Femur (tissue), 1 donor: Measurements from ENCODE around the gene DNAJC21.
A peak's percentile ranks its signal among the peaks of the same experiment; 100 is the strongest.
"Not testable (repeated sequence)": the region's sequence is repeated elsewhere in the genome, so short reads cannot be mapped to it uniquely, and the experiment has no call there.

Experiments
- DNase-seq: peaks from one replicate; pipeline ENCODE4 v3.0.0-alpha.2; 2017

Gene DNAJC21

GRCh38 chr5:34929134-34929719, at the start of gene DNAJC21:
TSS of gene DNAJC21 (plus strand) at chr5:34929559. CDS start at chr5:34929820, 261 bp downstream.
- peak; percentile 99 for DNase-seq

- DNase-seq = no peak
Measured at GRCh38 chr5:34881246-34881645, 48.1 kb upstream of the DNAJC21 start.

GRCh38 chr5:34886392-34887119, 42.8 kb upstream of the DNAJC21 start:
- DNase-seq = no peak

- no peak for DNase-seq
Measured at GRCh38 chr5:34889394-34889793, 40.0 kb upstream of the DNAJC21 start.

GRCh38 chr5:34891981-34892380, 37.4 kb upstream of the DNAJC21 start:
- DNase-seq = peak; percentile 89

- DNase-seq = no peak
Measured at GRCh38 chr5:34892414-34892813, 36.9 kb upstream of the DNAJC21 start.

- no peak for DNase-seq
Measured at GRCh38 chr5:34894716-34895115, 34.6 kb upstream of the DNAJC21 start.

- DNase-seq = no peak
Measured at GRCh38 chr5:34895641-34896419, 33.5 kb upstream of the DNAJC21 start.

- no peak for DNase-seq
Measured at GRCh38 chr5:34897646-34898045, 31.7 kb upstream of the DNAJC21 start.

GRCh38 chr5:34898258-34898895, 31.0 kb upstream of the DNAJC21 start:
- DNase-seq = peak; percentile 82

GRCh38 chr5:34899066-34899465, 30.3 kb upstream of the DNAJC21 start:
- DNase-seq = no peak

- no peak for DNase-seq
Measured at GRCh38 chr5:34900652-34901051, 28.7 kb upstream of the DNAJC21 start.

- DNase-seq = no peak
Measured at GRCh38 chr5:34903260-34903659, 26.1 kb upstream of the DNAJC21 start.

- no peak for DNase-seq
Measured at GRCh38 chr5:34905564-34905963, 23.8 kb upstream of the DNAJC21 start.

- DNase-seq = no peak
Measured at GRCh38 chr5:34913072-34913471, 16.3 kb upstream of the DNAJC21 start.

GRCh38 chr5:34914671-34915138, 14.7 kb upstream of the DNAJC21 start:
- DNase-seq = peak; percentile 44

GRCh38 chr5:34915139-34915855, 14.1 kb upstream of the DNAJC21 start, which contains the start of the genes BRIX1 and RAD1:
TSS of gene BRIX1 (plus strand) at chr5:34915711. CDS start at chr5:34915739, 28 bp downstream.
TSS of gene RAD1 (minus strand) at chr5:34915504. CDS start at chr5:34914892, 612 bp downstream.
- DNase-seq = peak; percentile 98

- no peak for DNase-seq
Measured at GRCh38 chr5:34915856-34916192, 13.5 kb upstream of the DNAJC21 start.

- DNase-seq = no peak
Measured at GRCh38 chr5:34916518-34916917, 12.8 kb upstream of the DNAJC21 start.

GRCh38 chr5:34918025-34918424, 11.3 kb upstream of the DNAJC21 start:
- no peak for DNase-seq

- DNase-seq = no peak
Measured at GRCh38 chr5:34919077-34919476, 10.3 kb upstream of the DNAJC21 start.

GRCh38 chr5:34923256-34923655, 6.1 kb upstream of the DNAJC21 start:
- DNase-seq = not testable (repeated sequence)
